ENCODE data around the gene PRKCZ.

PRKCZ gene

DNA sequence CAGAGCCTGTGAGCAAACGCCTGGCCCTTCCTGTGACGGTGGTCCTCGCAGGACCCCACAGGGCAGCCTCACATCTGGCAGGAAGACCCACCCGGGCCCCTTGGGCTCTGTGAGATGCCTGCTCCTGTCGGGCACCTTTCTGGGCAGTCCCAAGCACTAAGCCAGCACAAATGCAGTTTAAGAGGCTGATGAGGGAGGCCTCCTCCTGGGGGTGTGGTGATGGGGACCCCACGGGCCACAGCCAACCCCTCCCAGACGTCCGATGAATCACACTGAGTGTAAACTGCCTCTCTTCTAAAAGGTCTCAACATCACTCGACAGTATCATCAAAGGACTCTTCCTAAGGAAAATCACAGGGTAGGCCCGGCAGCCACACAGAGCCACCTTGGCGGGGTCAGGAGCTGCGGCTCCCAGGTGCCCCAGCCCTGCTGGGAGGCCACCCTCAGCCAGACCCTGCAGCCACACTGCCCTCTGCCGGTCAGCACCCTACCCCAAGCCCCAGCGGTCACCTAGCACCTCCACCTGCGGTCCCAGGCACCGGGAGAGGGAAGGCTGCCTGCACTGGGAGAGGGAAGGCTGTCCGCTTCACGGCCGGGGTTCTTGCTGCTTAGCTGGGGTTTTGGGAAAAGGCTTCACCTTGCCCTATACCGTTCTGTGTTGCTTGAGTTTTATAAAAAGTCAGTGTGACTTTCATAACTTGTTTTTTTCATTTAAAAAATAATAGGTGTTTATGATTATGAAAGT, 3.9 kb upstream of the PRKCZ start:
- peak; percentile 9 for DNase-seq (ENCODE audit: low read depth)

DNA sequence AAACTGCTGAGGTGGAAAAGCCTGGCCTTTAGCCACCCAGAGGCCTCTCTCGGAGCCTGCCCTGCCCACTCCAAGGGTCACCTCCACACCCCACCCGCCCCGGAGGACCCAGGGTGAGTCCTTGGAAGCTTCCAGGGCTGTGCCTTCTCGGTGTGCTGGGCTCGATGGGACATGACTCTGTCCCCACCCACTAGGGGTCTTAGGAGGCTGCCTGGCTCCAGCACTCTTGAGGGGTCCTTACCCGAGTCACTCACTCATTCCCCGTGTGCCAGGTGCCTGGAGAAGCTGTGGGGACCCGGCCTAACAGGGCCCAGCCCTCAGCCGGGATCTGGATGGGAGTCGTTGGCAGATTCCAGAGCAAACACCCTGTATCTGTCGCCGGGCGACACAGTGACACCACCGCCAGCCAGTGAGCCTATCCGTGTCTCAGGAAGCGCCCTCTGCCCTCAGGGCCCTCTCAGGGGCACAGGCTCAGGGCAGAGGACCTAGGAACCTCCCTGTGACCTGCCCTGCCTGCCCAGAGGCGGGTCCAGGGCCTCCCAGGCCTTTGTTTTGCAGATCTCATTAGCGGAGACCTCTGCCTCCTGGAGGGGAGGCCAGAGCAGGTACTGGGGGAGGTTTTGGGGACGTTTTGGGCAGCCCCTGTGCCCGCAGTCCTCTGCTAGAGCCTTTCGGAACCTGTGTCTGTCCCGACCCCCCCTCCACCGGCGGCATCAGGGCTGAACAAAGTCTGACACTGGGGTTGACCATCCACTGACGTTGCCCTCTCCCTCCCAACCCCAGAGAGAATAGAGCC, 3.1 kb upstream of the PRKCZ start:
- DNase-seq (ENCODE audit: low read depth) = no peak

DNA sequence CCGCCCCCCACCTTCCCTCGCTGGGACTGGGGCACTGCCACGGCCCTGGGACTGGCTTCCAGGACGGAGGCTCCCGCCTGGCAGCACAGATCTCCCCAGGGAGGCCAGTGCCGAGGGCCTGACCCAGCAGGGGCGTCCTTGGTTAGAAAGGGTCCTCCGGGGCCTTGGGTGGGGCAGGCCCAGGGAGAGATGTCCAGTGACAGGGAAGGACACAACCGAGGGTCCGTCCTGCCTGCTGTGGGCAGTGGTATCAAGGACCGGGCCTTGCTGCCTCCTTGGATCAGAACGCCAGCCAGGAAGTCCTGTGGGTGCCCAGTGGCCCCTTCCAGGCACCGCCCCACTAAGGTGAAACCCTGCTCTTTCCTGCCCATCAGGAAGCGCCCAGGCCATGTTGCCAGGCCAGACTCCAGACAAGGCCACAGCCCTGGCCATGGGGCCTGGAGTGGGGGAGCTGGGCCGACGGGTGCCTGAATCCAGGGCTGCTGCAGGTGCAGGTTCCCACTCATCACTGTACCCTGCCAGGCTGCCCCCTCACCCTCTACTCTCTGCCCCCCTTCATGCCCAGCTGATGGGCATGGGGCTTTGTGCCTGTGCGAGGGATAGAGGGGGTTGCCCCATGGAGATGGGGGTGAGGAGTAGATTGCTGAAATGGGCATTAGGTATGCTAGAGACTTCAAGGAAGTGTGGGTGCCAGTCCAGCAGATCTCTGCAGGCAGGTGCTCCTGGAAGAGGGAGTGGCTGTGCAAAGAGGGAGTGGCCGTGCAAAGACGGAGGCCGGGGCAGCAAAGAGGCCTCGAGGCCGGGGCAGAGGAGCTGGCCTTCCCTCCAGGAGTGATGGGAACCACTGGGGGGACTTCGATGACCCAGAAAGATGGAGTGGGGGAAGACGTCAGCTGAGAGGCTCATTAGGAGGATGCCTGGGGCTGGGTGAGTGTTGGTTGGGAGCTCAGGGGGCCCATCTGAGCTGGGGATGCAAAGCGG, 2.2 kb upstream of the PRKCZ start:
- DNase-seq (ENCODE audit: low read depth) = no peak

DNA sequence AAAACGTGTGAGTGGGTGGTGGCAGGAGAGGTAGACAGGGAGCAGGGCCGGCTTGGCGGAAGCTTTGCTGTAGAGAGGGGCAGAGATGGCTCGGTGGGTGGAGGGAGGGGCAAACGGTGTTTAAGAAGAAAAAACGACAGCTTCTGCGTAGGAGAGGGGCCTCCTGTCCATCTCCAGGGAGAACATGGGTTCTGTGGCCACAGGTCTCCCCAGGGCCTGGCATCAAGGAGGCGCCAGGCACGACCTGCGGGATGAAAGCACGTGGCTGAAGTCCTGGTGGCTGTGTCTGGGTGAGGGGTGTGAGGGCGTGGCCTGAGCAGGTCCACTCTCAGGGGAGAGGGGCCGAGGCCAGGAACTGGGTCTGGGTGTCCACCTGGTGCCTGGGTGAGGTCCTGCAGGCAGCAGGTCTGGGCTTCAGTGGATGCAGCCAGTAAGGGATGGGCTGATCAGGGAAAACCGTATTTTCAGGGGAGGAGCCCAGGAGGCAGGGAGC, 940 bp upstream of the PRKCZ start:
- DNase-seq (ENCODE audit: low read depth) = peak; percentile 9

DNA sequence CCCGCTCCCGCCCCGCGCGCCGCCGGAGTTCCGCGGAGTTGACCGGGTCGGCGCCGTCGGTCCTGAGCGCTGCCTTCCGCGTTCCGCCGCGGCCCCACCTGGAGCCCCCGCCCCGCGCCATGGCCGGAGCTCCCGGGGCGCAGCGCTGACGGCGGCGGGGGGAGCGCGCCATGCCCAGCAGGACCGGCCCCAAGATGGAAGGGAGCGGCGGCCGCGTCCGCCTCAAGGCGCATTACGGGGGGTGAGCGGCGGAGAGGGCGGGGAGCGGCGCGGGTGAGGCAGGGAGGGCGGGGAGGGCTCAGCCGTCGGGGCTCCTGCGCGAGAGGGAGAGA, 216 bp downstream of the PRKCZ start:
- DNase-seq (ENCODE audit: low read depth) = peak; percentile 14

DNA sequence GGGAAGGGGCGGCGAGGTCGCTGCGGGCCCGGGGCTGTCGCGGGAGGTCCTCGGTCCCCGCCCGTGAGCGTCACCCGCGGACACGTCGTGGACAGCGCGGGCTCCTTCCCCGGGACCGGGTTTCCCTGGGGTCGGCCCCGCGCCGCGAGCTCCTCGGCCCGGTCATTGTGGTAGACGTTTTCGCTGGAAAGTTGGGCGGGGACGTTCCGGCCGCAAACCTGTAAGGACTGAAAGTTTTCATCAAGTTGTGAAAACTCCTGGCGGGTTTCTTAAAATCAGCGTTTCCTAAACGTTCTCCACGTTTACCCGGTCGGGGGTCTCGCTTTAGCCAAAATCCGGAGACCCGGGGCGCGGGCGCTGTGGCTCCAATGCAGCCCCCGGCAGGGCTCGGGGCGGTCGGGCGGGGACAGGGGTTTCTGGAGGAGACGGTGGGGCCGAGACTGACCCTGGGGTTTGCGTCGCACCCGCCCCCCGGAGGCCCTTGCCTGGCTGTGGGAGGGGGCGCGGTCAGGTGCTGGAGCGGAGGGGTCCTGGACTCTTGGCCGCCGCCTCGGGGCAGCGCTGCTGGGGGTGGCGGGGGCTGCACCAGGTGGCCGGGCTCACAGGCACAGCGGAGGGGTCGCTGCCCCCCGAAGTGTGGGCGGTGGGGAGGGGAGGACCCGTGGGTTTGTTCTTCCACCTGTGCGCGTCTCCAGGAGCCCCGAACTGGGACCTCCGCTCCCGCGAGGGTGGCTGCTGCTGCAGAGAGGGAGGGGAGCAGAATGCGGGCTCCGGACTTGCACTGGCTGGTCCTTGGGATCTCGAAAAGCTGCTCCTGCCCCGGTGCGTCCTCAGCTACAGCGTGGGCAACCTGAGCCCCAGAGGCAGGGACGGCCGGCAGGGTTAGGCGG, 827 bp downstream of the PRKCZ start:
- DNase-seq (ENCODE audit: low read depth) = peak; percentile 9

DNA sequence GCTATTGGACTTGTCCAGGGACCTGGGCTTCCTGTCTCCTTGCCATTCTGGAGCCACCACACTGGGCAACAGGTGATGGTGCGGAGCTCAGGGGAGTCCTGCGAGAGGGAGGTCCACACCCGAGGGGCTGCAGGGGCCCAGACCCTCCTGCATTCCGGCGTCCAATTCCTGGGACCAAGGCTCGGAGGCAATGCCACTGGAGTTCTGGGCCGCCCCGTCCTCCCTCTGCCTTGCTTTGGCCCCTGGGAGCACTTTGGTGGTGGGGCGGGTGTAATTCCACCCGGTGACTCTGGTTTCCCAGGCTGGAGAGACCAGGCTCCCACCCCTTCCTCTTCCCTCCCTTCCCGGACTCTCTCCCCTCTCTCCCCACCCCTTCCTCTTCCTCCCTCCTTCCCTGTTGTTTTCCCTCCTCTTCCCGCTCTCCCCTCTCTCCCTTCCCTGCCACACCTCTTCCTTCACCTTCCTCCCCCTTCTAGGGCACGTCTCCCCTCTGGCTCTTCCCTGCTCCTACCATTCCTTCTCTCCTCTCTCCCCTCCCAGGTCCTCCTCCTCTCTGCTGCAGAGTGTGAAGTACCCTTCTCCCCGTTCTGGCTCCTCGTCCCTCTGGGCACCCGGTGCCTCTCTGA, 2.0 kb downstream of the PRKCZ start:
- DNase-seq (ENCODE audit: low read depth) = no peak

DNA sequence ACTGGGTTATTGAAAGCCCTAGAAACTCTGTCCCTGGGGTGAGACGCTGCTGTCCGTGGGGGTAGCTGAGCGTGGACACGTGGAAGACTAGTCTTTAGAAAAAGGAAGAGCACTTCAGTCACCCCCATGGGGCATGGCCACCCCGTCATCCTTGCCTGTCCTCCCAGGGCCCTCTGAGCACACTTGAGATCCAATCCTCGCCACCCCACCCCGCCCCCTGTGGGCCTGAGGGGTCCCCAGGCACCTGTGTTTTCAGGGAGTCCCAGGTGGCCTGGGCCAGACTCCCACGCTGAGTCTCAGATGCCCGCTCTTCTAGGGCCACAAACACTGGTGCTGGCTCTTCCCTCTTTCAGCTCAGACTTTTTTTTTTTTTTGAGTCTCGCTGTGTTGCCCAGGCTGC, 2.5 kb downstream of the PRKCZ start:
- no peak for DNase-seq (ENCODE audit: low read depth)

DNA sequence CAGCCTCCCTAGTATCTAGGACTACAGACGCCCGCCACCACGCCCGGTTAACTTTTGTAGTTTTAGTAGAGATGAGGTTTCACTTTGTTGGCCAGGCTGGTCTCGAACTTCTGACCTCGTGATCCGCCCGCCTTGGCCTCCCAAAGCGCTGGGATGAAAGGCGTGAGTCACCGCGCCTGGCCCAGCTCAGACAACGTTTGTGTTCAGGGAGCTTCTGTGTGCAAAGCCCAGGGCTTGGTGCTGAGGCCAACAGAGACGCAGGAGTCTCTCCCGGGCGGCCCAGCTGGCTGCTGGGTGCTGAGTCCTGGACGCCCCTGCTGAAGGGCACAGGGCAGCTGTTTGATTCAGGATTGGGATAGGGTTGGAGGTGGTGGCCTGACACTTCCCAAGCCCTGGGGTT, 3.0 kb downstream of the PRKCZ start:
- peak; percentile 12 for DNase-seq (ENCODE audit: low read depth)

DNA sequence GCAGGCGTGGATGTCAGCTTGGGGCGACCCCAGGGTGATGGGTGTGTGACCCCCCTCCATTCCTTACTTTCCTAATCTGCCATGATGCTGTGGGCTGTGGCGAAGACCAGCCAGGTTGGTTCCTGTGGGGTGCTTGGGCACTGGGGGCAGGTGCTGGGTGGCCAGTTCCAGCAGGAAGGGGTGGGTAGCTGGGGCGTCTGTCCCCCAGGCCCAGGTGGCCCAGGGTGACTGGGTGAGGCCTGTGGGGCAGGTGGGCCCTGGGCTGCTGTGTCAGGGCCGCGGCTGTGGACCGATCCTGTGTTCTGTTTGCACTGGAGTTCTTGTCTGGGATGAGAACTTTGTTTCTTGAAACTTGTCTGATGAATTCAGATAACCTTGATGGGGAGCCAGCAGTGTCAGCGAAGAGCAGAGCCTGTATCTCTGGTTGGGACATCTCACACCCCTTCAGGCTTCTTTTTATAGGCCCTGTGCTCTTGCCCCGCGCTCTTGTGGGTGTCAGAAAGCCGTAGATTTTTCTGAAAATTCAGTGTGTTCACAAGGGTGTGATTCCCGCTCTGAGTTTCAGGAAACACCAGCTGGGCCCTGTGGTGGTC, 3.7 kb downstream of the PRKCZ start:
- no peak for DNase-seq (ENCODE audit: low read depth)

DNA sequence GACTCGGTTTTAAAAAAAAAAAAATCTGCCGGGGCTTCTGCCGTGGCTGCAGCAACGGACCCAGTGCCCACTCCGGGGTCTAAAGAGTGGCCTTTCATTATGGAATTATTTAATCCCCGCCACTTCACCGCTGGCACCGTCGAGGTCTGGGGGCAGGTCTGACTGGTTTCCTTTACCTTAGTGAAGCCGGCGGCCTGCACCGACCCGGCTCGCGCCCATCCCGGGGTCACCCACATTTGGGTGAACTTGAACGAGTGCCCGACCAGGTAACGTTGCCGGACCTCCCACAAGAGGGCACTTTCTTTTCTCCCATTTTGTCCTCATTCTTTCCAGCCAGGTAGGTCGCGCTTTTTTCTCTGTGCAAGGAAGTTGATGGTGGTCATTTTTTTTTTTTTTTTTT, 4.3 kb downstream of the PRKCZ start:
- DNase-seq (ENCODE audit: low read depth) = no peak

DNA sequence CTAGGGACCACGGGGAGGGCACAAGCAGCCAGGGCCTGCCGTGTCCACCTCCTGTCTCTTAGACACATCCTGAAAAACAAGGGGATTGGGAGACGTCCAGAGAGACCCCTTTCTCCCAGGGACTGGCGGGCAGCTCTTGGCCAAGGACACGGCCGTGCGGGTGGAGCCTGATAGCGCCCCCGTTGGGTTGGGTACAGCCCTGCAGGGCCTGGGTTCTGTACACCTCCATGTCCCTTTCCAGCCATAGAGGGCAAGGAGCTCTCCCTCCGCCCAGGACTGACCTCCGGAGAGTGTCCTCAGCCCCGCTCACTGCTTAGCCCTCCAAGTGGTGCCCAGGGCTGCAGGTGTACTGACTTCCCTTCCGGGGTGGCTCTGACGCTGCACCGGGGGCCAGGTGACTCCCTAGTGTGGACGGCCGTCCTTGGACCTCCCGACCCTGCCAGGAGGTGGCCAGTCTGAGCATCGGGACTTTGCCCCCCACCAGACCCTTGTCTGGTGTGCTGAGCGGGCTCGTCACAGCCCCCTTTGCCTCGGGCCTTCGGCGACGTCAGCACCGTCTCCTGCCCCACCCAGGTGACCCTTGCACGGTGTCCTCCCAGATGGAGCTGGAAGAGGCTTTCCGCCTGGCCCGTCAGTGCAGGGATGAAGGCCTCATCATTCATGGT, 5.8 kb downstream of the PRKCZ start:
- no peak for DNase-seq (ENCODE audit: low read depth)

DNA sequence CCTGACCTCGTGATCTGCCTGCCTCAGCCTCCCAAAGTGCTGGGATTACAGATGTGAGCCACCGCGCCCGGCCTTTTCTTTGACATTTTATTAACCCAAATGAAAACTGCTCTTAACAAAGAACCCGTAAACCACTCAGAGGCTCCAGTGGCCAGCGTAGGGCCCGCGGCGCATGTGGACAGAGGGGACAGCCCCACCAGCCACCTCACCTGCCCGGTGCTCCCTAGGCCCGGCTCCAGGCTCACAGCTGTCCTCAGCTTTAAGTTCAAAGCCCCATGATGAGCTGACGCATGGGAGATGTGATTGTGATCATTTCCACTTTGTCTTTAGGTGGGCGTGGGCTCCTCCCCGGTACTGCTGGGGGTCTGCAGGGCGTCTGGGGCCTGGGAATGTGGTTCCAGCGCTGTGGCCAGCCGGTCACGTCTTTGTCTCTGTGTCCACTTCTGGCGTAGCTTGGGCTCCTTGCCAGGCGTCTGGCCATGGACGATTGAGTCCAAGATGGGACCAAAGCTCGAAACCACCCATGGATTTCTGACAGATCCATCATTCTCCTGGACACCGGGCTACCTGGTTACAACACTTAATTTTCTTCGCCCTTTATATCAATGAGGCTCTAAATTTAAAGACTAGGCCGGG, 6.9 kb downstream of the PRKCZ start:
- DNase-seq (ENCODE audit: low read depth) = no peak

DNA sequence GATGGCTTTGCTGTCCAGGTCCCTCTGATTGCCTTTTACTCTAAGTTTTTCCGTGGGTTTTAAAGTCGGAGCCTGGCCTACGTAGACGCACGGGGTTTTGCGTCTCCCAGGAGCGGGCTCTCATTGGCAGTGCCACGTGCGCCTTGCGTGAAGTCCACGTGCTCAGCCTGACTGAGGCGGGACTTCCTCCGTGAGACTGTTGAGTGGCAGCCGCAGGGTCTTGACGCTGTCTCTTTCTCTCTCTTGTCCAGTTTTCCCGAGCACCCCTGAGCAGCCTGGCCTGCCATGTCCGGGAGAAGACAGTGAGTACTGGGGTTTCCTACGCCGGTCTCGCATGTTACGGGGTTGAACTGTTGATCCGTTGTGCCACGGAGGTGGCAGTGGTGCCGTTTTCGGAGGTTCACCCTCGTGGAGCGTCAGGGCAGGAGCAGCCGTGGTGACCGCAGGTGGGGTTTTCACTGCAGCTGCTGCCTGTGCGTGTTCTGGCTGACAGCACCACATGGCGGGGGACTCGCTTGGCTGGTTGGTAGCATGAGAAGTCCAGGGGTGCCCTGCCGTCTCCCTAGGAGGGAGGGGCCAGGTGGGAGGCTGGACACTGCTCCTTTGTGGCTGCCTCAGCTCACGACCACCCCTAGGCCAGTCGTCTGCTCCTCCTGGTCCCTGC, 9.2 kb downstream of the PRKCZ start:
- DNase-seq (ENCODE audit: low read depth) = no peak

DNA sequence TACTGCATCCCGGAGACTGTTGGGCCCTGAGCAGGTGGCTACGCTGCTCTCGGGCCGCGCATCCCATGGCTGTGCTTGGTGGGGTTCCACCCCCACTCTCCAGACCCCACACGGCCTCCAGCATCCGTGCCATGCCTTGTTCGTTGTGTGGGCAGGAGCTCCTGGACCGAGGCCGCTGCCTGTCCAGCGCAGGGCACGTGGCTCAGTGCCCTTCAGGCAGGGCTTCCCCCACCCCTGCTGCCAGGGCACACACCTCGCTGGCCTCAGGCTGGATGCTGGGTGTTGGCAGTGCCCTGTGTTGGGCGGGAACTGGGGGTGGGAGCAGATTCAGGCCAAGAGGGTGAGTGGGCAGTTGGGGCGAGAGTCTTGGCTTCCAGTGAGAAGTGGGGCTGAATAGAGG, 9.9 kb downstream of the PRKCZ start:
- DNase-seq (ENCODE audit: low read depth) = no peak

DNA sequence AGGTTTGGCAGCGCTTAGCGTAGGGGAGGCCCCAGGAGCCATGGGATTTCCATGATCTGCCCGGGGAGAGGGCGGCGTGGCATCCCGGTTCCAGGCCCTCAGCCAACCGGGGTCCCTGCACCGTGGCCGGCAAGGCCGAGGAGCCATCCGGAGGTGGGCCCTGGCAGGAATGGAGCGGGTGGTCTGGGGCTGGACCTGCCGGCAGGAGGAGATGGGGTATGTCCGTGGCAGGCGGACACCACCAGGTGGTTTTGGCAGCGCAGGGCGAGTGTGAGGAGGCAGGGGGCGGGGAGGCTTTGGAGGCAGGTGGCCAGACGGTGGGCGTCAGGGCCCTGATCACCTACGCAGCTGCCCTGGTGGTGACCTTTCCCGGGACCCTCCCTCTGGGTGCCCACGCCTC, 10.3 kb downstream of the PRKCZ start:
- DNase-seq (ENCODE audit: low read depth) = no peak

DNA sequence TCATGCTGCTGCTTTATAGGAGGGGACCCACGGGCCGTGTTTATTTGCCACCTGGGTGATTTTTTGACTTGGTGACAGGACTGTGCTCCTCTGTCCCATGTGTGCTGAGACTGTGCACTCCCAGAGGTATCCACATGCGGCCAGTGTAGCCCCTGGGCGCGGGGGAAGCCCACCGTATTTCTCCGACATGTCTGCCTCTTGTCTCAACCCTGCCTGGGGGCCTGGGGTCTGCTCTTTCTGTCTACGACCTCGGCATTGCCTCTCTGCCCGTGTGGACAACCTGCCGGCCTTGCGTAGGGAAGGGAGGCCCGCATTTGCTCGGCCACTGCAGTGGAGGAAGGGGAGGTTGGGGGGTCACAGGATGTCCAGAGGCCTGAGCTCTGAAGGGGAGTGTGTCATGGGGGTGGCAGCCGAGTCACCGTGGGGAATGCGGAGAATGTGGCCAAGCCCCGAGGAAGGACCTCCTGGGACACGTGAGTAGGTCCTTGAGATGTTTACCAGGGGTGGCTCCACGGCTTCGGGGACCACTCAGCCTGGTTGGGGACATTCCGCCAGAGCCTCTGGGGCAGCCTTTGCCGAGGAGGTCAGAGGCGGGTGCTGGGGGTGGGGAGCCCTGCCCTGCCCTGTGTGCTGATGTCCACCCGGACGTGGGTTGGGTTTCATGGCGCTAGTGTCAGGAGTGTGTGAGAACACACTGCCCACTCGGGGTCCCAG, 11.0 kb downstream of the PRKCZ start:
- no peak for DNase-seq (ENCODE audit: low read depth)

DNA sequence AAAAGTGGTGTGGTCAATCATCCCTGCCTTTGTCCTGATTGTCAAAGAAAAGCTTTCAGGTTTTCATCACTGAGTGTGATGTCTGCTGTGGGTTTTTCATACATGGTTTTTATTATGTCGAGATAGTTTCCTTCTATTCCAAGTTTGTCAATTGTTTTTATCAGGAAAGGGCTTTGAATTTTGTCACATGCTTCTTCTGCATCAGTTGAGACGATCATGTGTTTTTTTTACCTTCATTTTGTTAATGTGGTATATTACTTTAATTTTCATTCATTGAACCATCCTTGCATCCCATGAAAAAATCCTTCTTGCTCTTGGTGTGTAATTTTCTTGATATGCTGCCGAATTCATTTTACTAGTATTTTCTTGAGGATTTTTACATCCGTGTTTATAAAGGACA, 15.5 kb downstream of the PRKCZ start:
- DNase-seq (ENCODE audit: low read depth) = no peak

Data from iris pigment epithelial cell (primary cell).